Subcutaneous abdominal adipose tissue (tissue), 5 donors: ENCODE measurements around the gene CCDC160.
"Not testable (repeated sequence)": the region's sequence is repeated elsewhere in the genome, so short reads cannot be mapped to it uniquely, and the experiment has no call there.

Experiments
- H3K27ac ChIP-seq: one replicate; pipeline ENCODE4 v1.7.0; 2013; ENCODE audit warnings: low read depth, mild to moderate bottlenecking, inconsistent platforms, low read length, moderate library complexity
- H3K27me3 ChIP-seq, 5 donors: one replicate each; pipeline ENCODE4 v1.7.0; 2013; ENCODE audit warnings: low read length in 5 of 5, inconsistent platforms in 1 of 5; ENCODE audit not compliant: control insufficient read depth in 5 of 5, insufficient read depth in 4 of 5
- H3K36me3 ChIP-seq, 5 donors: one replicate each; pipeline ENCODE4 v1.7.0; 2013; ENCODE audit warnings: low read length in 5 of 5; ENCODE audit not compliant: control insufficient read depth in 5 of 5, insufficient read depth in 5 of 5
- H3K4me1 ChIP-seq, 5 donors: one replicate each; pipeline ENCODE4 v1.7.0; 2013; ENCODE audit warnings: low read length in 5 of 5, mild to moderate bottlenecking in 3 of 5, moderate library complexity in 1 of 5; ENCODE audit not compliant: control insufficient read depth in 5 of 5, insufficient read depth in 5 of 5
- H3K4me3 ChIP-seq, 5 donors: one replicate each; pipeline ENCODE4 v1.7.0; 2013; ENCODE audit warnings: low read length in 5 of 5, low read depth in 1 of 5
- H3K9ac ChIP-seq, 5 donors: one replicate each; pipeline ENCODE4 v1.7.0; 2013; ENCODE audit warnings: low read length in 5 of 5, mild to moderate bottlenecking in 4 of 5, moderate library complexity in 3 of 5
- H3K9me3 ChIP-seq, 5 donors: one replicate each; pipeline ENCODE4 v1.7.0; 2013; ENCODE audit warnings: low read length in 5 of 5; ENCODE audit not compliant: control insufficient read depth in 5 of 5
- donor health status: healthy.
- donor health status: healthy.
- donor health status: healthy.
- donor health status: healthy.
- donor health status: healthy.

The CCDC160 gene

GRCh38 chrX:134236626-134237614 is at the start of gene CCDC160:
Gene CCDC160 (plus strand): TSS chrX:134237182. CDS start chrX:134244801, 7,619 bp downstream.
- peaks cover 4 to 9% (median 5%) of the 10 kb centered on the region in 5 donors for H3K27me3 ChIP-seq
- H3K27ac ChIP-seq, result no peak within 1 kb of the TSS
- peak within 1 kb of the TSS in 2 of 5 donors; percentile 11 to 23 for H3K9ac ChIP-seq
- peak within 1 kb of the TSS; percentile 50 to 65 (median 55) for H3K4me3 ChIP-seq
- no peaks in the 10 kb centered on the region for H3K36me3 ChIP-seq
- H3K4me1 ChIP-seq, result peaks cover 0 to 10% (median 8%) of the 10 kb centered on the region in 5 donors
- no peaks in the 10 kb centered on the region for H3K9me3 ChIP-seq

GRCh38 chrX:134191281-134191680 is 45.7 kb upstream of the CCDC160 start:
- H3K36me3 ChIP-seq, result no peaks in the 10 kb centered on the region
- no peaks in the 10 kb centered on the region for H3K9me3 ChIP-seq
- peaks cover 0 to 5% (median 2%) of the 10 kb centered on the region in 5 donors for H3K27me3 ChIP-seq
- H3K4me1 ChIP-seq, result peaks cover 0 to 9% (median 4%) of the 10 kb centered on the region in 5 donors
- H3K9ac ChIP-seq, result no peak overlapping the region
- H3K4me3 ChIP-seq, result no peak overlapping the region
- no peak overlapping the region for H3K27ac ChIP-seq

GRCh38 chrX:134194915-134195314 is 42.1 kb upstream of the CCDC160 start:
- H3K27ac ChIP-seq, result no peak overlapping the region
- H3K4me1 ChIP-seq, result peaks cover 0 to 9% (median 4%) of the 10 kb centered on the region in 5 donors
- H3K27me3 ChIP-seq, result no peaks in the 10 kb centered on the region
- H3K9me3 ChIP-seq, result peaks cover 0 to 9% (median 0%) of the 10 kb centered on the region in 5 donors
- no peaks in the 10 kb centered on the region for H3K36me3 ChIP-seq
- H3K4me3 ChIP-seq, result no peak overlapping the region
- H3K9ac ChIP-seq, result no peak overlapping the region

GRCh38 chrX:134202561-134202960 is 34.4 kb upstream of the CCDC160 start:
- no peak overlapping the region for H3K4me3 ChIP-seq
- no peak overlapping the region for H3K27ac ChIP-seq
- peaks cover 0 to 5% (median 0%) of the 10 kb centered on the region in 5 donors for H3K4me1 ChIP-seq
- H3K9me3 ChIP-seq, result peaks cover 0 to 3% (median 0%) of the 10 kb centered on the region in 5 donors
- H3K27me3 ChIP-seq, result peaks cover 0 to 2% (median 0%) of the 10 kb centered on the region in 5 donors
- H3K9ac ChIP-seq, result no peak overlapping the region
- H3K36me3 ChIP-seq, result no peaks in the 10 kb centered on the region

GRCh38 chrX:134206221-134206620 is 30.8 kb upstream of the CCDC160 start:
- Histone ChIP-seq H3K4me1 (peaks cover 0 to 5% (median 0%) of the 10 kb centered on the region in 5 donors), H3K27me3 (peaks cover 0 to 4% (median 2%) of the 10 kb centered on the region in 5 donors), H3K9ac (no peak overlapping the region), H3K4me3 (no peak overlapping the region), H3K36me3 (no peaks in the 10 kb centered on the region), H3K9me3 (peaks cover 0 to 8% (median 3%) of the 10 kb centered on the region in 5 donors), H3K27ac (no peak overlapping the region)

- H3K36me3 ChIP-seq, result no peaks in the 10 kb centered on the region
- peaks cover 0 to 4% (median 0%) of the 10 kb centered on the region in 5 donors for H3K27me3 ChIP-seq
- H3K4me1 ChIP-seq, result no peaks in the 10 kb centered on the region
- H3K9me3 ChIP-seq, result peaks cover 0 to 8% (median 3%) of the 10 kb centered on the region in 5 donors
- H3K4me3 ChIP-seq, result no peak overlapping the region
- no peak overlapping the region for H3K9ac ChIP-seq
- H3K27ac ChIP-seq, result no peak overlapping the region
Measured at GRCh38 chrX:134210465-134210864, 26.5 kb upstream of the CCDC160 start.

- H3K4me1 ChIP-seq, result peaks cover 0 to 10% (median 8%) of the 10 kb centered on the region in 5 donors
- H3K27ac ChIP-seq, result no peak overlapping the region
- H3K27me3 ChIP-seq, result peaks cover 4 to 9% (median 5%) of the 10 kb centered on the region in 5 donors
- H3K4me3 ChIP-seq, result no peak overlapping the region
- H3K9me3 ChIP-seq, result no peaks in the 10 kb centered on the region
- H3K36me3 ChIP-seq, result no peaks in the 10 kb centered on the region
- no peak overlapping the region for H3K9ac ChIP-seq
Measured at GRCh38 chrX:134235236-134235635, 1.7 kb upstream of the CCDC160 start.

- H3K4me1 ChIP-seq, H3K4me3 ChIP-seq, H3K9ac ChIP-seq: not testable (repeated sequence)
Measured at GRCh38 chrX:134238144-134238543, 1.2 kb downstream of the CCDC160 start.

GRCh38 chrX:134239016-134239415 is 2.0 kb downstream of the CCDC160 start:
- H3K9ac ChIP-seq, result no peak overlapping the region
- no peaks in the 10 kb centered on the region for H3K9me3 ChIP-seq
- no peak overlapping the region for H3K4me3 ChIP-seq
- peaks cover 0 to 9% (median 3%) of the 10 kb centered on the region in 5 donors for H3K27me3 ChIP-seq
- H3K4me1 ChIP-seq, result peaks cover 0 to 10% (median 8%) of the 10 kb centered on the region in 5 donors
- no peak overlapping the region for H3K27ac ChIP-seq
- H3K36me3 ChIP-seq, result no peaks in the 10 kb centered on the region

More at GRCh38 chrX:134238144-134238543, 1.2 kb downstream of the CCDC160 start:
- H3K9me3 ChIP-seq, H3K27ac ChIP-seq, H3K27me3 ChIP-seq, H3K36me3 ChIP-seq: not testable (repeated sequence)

GRCh38 chrX:134240209-134240608 is 3.2 kb downstream of the CCDC160 start:
- Histone ChIP-seq H3K9me3 (no peaks in the 10 kb centered on the region), H3K27me3 (peaks cover 0 to 9% (median 3%) of the 10 kb centered on the region in 5 donors), H3K9ac (no peak overlapping the region), H3K4me3 (no peak overlapping the region), H3K4me1 (peaks cover 0 to 10% (median 8%) of the 10 kb centered on the region in 5 donors), H3K27ac (no peak overlapping the region), H3K36me3 (no peaks in the 10 kb centered on the region)
